Stomach (tissue), 9 donors: ENCODE data around the gene IRAG1. TPM values are rescaled to one million over a fixed set of nuclear protein-coding genes. Genes with fewer than 3 reads are reported as not detected.

Experiments used
- DNase-seq, 2 donors: peaks; one replicate each; pipeline versions ENCODE4 v3.0.0 to v3.0.0-alpha.2; 2013 to 2019
- H3K27ac ChIP-seq, 5 donors: fragments of 200-600 bp in 4 of 5; sonication (generic) in 4 of 5; one replicate each; pipeline ENCODE4 v1.5.1; 2013 to 2019; ENCODE audit warnings: mild to moderate bottlenecking in 1 of 5, moderate library complexity in 1 of 5
- H3K27me3 ChIP-seq, 3 donors: fragments of 200-600 bp; sonication (generic); one replicate each; pipeline ENCODE4 v1.5.1; 2017 to 2019; ENCODE audit warnings: mixed run types in 1 of 3
- H3K36me3 ChIP-seq, 4 donors: fragments of 200-600 bp; sonication (generic); 1 replicate in 3 of 4; 2 replicates in 1 of 4; pipeline ENCODE4 v1.5.1; 2016 to 2019
- H3K4me1 ChIP-seq, 4 donors: fragments of 200-600 bp; sonication (generic); one replicate each; pipeline ENCODE4 v1.5.1; 2016 to 2019
- H3K4me3 ChIP-seq, 4 donors: fragments of 200-600 bp; sonication (generic) in 3 of 4; one replicate each; pipeline ENCODE4 v1.5.1; 2016 to 2019; ENCODE audit warnings: mild to moderate bottlenecking in 1 of 4
- H3K9me3 ChIP-seq, 4 donors: fragments of 200-600 bp; sonication (generic); one replicate each; pipeline ENCODE4 v1.5.1; 2016 to 2019
- EP300 ChIP-seq: sonication (generic); formaldehyde crosslinking; IDR thresholded peaks from one replicate; pipeline ENCODE4 v1.6.1; 2017; ENCODE audit warnings: antibody characterized with exemption
- POLR2A ChIP-seq, 4 donors: fragments of 450-650 bp; IDR thresholded peaks; one replicate each; pipeline ENCODE4 v1.6.1; 2016; ENCODE audit warnings: antibody characterized with exemption in 4 of 4, control low read depth in 2 of 4, mild to moderate bottlenecking in 1 of 4, moderate library complexity in 1 of 4
- POLR2AphosphoS5 ChIP-seq, 3 donors: sonication (generic); formaldehyde crosslinking; IDR thresholded peaks; one replicate each; pipeline ENCODE4 v1.6.1; 2016; ENCODE audit warnings: antibody characterized with exemption in 3 of 3
- WGBS, 5 donors: extraction: QIAGEN DNeasy Blood & Tissue Kit in 3 of 5; methylation state at CpG; one replicate each; pipeline versions ENCODE4 v1.1.5 to v1.1.7; 2013 to 2018; 5-methylcytosine and 5-hydroxymethylcytosine counted together
- intact Hi-C: fragments of 100-400 bp; cut with DNase I; formaldehyde crosslinking; loops from one replicate; pipeline ENCODE4 v1.15.1; 2023; ENCODE audit warnings: low total_unique reads
- polyA plus RNA-seq, 3 donors: library from polyadenylated mRNA; stranded (reverse); fragments of 200-250 nt; gene quantifications; one replicate each; pipeline ENCODE4 v1.2.3, GENCODE V29; 2013
- total RNA-seq, 5 donors: library from RNA; depleted of rRNA; stranded (reverse); fragments of >200 nt; gene quantifications; one replicate each; pipeline versions ENCODE4 v1.1.0 to v1.2.3, GENCODE V29; 2014 to 2016
- TF ChIP-seq, protein P1 (sequence below), 7 experiments: fragments of 450-650 bp in 4 of 7; fragments of 200-600 bp in 3 of 7; sonication (generic) in 3 of 7; IDR thresholded peaks; one replicate each; pipeline ENCODE4 v1.5.1; 2016 to 2019; ENCODE audit warnings: antibody characterized with exemption in 7 of 7, control low read depth in 2 of 7, mild to moderate bottlenecking in 1 of 7
- donor health status: healthy with polysubstance abuse.
- donor health status: Bipolar disorder and iron deficiency.
- donor health status: healthy.

The IRAG1 gene
- total and polyA plus RNA-seq, 8 donors = 12.7 to 60.7 (median 26.4) TPM

DNA sequence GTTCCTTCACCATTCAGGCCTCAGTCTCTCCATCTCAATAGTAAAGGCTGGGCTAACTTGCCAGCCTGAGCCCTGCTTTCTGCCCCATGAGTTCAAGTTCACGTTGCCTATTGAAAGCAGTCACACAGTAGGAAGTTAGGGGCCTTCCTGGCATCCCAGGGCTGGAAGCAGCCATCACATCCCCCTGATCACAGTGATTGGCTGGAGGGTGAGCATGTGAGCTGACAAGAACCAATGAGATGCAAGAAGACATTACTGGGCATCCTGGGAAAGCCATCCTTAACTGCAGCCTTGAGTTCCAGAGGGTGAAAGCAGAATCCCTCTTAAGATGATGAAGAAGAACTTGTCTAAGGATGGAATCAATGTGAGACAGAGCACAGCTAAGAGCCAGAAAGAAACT lies 29.1 kb downstream of the IRAG1 start:
- Histone ChIP-seq H3K9me3 (no peaks in the 10 kb centered on the region), H3K27ac (peak overlapping the region in 3 of 5 donors; percentile 81 to 86 (median 83)), H3K27me3 (no peaks in the 10 kb centered on the region), H3K4me3 (no peak overlapping the region), H3K36me3 (no peaks in the 10 kb centered on the region), H3K4me1 (peaks cover 4 to 89% (median 58%) of the 10 kb centered on the region in 4 donors)
- intact Hi-C loops = no loop called here
- no peak for DNase-seq
- no peak for TF ChIP-seq POLR2A (IDR thresholded peaks at IDR 0.05)
- no peak for TF ChIP-seq POLR2AphosphoS5 (IDR thresholded peaks at IDR 0.05)
- no peak for TF ChIP-seq EP300
- TF ChIP-seq, protein P1, sequence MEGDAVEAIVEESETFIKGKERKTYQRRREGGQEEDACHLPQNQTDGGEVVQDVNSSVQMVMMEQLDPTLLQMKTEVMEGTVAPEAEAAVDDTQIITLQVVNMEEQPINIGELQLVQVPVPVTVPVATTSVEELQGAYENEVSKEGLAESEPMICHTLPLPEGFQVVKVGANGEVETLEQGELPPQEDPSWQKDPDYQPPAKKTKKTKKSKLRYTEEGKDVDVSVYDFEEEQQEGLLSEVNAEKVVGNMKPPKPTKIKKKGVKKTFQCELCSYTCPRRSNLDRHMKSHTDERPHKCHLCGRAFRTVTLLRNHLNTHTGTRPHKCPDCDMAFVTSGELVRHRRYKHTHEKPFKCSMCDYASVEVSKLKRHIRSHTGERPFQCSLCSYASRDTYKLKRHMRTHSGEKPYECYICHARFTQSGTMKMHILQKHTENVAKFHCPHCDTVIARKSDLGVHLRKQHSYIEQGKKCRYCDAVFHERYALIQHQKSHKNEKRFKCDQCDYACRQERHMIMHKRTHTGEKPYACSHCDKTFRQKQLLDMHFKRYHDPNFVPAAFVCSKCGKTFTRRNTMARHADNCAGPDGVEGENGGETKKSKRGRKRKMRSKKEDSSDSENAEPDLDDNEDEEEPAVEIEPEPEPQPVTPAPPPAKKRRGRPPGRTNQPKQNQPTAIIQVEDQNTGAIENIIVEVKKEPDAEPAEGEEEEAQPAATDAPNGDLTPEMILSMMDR (IDR thresholded peaks at IDR 0.05) = no peak
- WGBS, 5 donors = 83 to 91% (median 89%) methylated on average over 1 of the region's 1 CpG; no CpG with 5 or more reads in 1 of the 5 donors

DNA sequence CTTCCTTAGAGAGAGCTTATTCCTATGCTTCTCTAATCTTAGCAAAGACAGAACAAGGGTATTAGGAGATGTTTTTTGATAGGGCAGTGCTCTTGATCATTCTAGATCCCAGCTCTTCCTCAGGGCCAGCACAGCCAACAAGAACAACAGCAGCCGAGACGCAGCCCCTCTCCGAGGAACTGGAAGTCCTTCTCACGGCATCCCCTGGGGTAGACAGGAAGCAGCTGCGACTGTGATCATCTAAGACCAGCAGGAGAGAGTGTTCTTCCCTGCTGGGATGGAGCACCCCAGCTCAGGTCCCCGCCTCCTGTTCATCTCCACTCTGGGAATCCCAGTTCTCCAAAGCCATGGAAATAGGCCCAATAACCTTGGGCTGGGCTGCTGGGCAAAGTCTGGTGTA lies 29.6 kb downstream of the IRAG1 start:
- Histone ChIP-seq H3K27ac (peak overlapping the region in 4 of 5 donors; percentile 1 to 86 (median 82)), H3K4me1 (peaks cover 9 to 89% (median 61%) of the 10 kb centered on the region in 4 donors), H3K4me3 (no peak overlapping the region), H3K36me3 (no peaks in the 10 kb centered on the region), H3K9me3 (no peaks in the 10 kb centered on the region), H3K27me3 (no peaks in the 10 kb centered on the region)
- no peak for DNase-seq
- TF ChIP-seq POLR2A (IDR thresholded peaks at IDR 0.05) = no peak
- 58 to 81% (median 67%) methylated on average over 6 of the region's 6 CpGs for WGBS, 5 donors
- intact Hi-C loops = no loop called here

DNA sequence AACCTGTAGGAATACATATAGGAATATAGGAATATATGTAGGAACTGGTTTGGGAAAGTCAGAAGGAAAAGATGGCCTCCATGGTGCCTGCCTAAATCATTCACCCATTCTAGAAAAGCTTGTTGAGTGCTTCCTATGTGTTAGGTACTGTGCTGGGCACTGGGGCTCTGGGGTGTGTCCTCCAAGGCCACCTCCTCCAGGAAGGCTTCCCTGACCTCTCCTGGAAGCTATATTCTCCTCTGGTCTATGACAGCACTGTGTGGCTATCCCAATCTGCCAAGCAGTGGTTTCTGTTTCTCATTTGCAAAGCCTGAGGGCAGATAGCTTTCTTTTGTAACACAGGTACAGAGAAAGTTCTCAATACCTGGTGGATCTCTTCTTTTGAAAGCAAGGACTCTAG lies 30.2 kb downstream of the IRAG1 start:
- peaks cover 15 to 89% (median 64%) of the 10 kb centered on the region in 4 donors for H3K4me1 ChIP-seq
- H3K27ac ChIP-seq = peak overlapping the region in 4 of 5 donors; percentile 1 to 86 (median 82)
- no peaks in the 10 kb centered on the region for H3K36me3 ChIP-seq
- H3K9me3 ChIP-seq = no peaks in the 10 kb centered on the region
- no peak for TF ChIP-seq POLR2AphosphoS5 (IDR thresholded peaks at IDR 0.05)
- no peak for TF ChIP-seq POLR2A (IDR thresholded peaks at IDR 0.05)
- no peak for TF ChIP-seq EP300
- TF ChIP-seq, protein P1 (IDR thresholded peaks at IDR 0.05) = no peak
- intact Hi-C loops = no loop called here
- no peaks in the 10 kb centered on the region for H3K27me3 ChIP-seq
- H3K4me3 ChIP-seq = no peak overlapping the region
- DNase-seq = no peak

DNA sequence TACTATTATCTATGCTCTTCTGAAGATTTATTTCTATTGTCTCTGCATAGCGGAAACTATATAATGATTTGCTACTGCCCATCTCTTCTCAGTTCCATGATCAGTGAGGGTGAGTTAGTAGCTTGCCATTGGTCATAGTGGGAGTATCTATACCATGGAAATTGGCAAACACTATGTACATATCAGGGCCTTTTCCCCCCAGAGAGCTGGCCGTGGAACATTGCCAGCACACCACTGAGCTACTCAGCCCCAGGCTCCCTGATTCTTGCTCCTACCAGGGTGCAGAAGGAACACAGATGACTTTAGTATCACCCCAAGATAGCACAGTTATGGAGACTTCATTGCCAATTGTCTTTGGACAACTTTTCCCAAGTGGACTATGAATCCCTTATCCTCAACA lies 33.2 kb downstream of the IRAG1 start:
- 80 to 90% (median 86%) methylated on average over 2 of the region's 2 CpGs for WGBS, 5 donors
- Histone ChIP-seq H3K9me3 (no peaks in the 10 kb centered on the region), H3K4me1 (peaks cover 33 to 92% (median 69%) of the 10 kb centered on the region in 4 donors), H3K27me3 (no peaks in the 10 kb centered on the region), H3K4me3 (no peak overlapping the region), H3K36me3 (no peaks in the 10 kb centered on the region), H3K27ac (peak overlapping the region in 4 of 5 donors; percentile 71 to 86 (median 82))
- no peak for DNase-seq
- no peak for TF ChIP-seq POLR2AphosphoS5 (IDR thresholded peaks at IDR 0.05)
- TF ChIP-seq POLR2A (IDR thresholded peaks at IDR 0.05) = no peak
- TF ChIP-seq, protein P1 (IDR thresholded peaks at IDR 0.05) = no peak
- TF ChIP-seq EP300 = no peak
- intact Hi-C loops = no loop called here

DNA sequence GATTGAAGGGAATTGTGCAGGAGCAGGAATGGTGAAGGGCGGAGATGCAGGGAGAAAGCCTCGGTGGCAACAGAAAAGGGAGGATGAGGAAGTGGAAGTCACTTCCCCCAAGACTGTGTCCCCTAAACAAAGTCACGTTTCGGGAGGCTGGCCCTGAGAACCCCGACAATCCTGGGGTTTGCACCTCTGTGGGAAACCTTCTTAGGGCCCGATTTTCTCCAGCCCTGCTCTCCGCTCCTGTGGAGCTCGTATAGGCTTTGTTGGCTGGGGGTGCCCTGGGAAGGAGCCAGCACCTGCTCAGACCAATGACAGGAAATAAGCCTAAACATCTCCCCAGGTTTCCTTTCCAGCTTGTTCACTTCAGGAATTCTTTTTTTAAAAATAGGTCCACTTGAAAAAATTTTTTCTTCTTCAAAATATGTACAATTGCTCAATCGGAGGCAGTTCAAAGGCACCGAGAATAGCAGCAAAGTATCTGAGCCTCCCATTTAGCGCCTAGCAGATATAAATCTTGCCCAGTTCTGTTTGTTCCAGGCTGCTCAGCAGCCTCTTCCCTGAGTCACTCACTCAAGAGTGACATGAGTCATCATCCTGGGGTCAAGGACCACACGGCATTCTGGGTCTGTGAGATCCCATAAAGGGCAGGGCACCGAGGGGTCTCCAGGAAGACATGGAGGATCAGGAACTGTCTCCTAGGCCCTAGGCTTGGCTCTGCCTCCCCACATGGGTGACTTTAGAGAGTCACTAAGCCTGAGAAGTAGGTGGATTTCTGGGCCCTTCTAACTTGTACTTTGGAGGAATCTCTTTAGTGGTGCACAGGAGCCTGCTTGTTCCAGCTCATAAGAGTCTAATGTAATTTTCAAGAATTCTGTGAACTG lies 34.0 kb downstream of the IRAG1 start:
- Histone ChIP-seq H3K27ac (peak overlapping the region; percentile 28 to 86 (median 81)), H3K9me3 (no peaks in the 10 kb centered on the region), H3K4me1 (peaks cover 33 to 92% (median 69%) of the 10 kb centered on the region in 4 donors), H3K36me3 (no peaks in the 10 kb centered on the region), H3K4me3 (no peak overlapping the region), H3K27me3 (no peaks in the 10 kb centered on the region)
- DNase-seq = peak in 1 of 2 donors; percentile 46
- intact Hi-C loops = no loop called here
- TF ChIP-seq POLR2AphosphoS5 (IDR thresholded peaks at IDR 0.05) (peak in 1 of 3 donors; percentile 83), EP300 (no peak)
- 47 to 60% (median 53%) methylated on average over 13 of the region's 13 CpGs for WGBS, 5 donors
